Transverse colon (tissue), 3 donors: ENCODE measurements around the gene RETREG1.

Source experiments
- CTCF ChIP-seq, 5 experiments: fragments of 200-600 bp in 3 of 5; fragments of 450-650 bp in 2 of 5; sonication (generic) in 3 of 5; IDR thresholded peaks; 1 replicate in 2 of 5; 2 replicates in 3 of 5; pipeline ENCODE4 v1.5.1; 2016 to 2017; ENCODE audit warnings: antibody characterized with exemption in 5 of 5, inconsistent platforms in 3 of 5, mild to moderate bottlenecking in 2 of 5, moderate library complexity in 1 of 5
- POLR2A ChIP-seq: fragments of 450-650 bp; IDR thresholded peaks from one replicate; pipeline ENCODE4 v1.6.1; 2016; ENCODE audit warnings: antibody characterized with exemption, mild to moderate bottlenecking, moderate library complexity

DNA sequence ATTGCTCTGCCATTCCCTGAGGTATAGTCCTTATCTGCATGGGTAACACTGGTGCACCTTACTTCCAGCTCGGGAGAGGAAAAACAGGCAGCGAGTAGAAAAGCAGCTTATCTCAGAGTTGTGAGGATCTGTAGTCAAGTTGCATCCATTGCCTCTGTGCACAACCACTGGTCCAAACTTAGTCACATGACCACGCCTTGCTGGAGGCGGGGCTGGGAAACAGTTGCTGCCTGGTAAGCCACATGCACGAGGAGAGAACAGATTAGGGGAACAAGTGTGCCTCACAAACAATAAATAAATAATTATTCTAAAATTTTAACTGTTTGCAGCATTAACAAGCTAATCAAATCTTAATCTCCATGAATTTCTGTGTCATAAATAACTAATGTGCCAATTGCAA is 169.8 kb downstream of the RETREG1 start:
- TF ChIP-seq CTCF (IDR thresholded peaks at IDR 0.05) (no peak), POLR2A (no peak)
